Epithelial cell of esophagus (primary cell): ENCODE results near the gene GNAQ.

Experiments used
- DNase-seq: peaks from one replicate; pipeline ENCODE4 v3.0.0; 2010; ENCODE audit warnings: low read depth
- H3K4me3 ChIP-seq: 2 replicates; pipeline ENCODE4 v1.5.1; 2011; ENCODE audit warnings: mild to moderate bottlenecking, low read length, control low read depth
- CTCF ChIP-seq: IDR thresholded peaks from 2 replicates; pipeline ENCODE4 v1.5.1; 2011; ENCODE audit warnings: low read depth, mild to moderate bottlenecking, low read length, control low read depth, inconsistent platforms; ENCODE audit not compliant: insufficient read depth; ENCODE audit errors: missing control alignments

Gene GNAQ

GRCh38 chr9:77978086-77978781 lies 53.4 kb downstream of the GNAQ start:
- H3K4me3 ChIP-seq, result no peak overlapping the region
- no peak for TF ChIP-seq CTCF
- DNase-seq, result no peak

GRCh38 chr9:77977210-77977611 lies 54.4 kb downstream of the GNAQ start:
- TF ChIP-seq CTCF, result peak; percentile 59
- no peak overlapping the region for H3K4me3 ChIP-seq

GRCh38 chr9:77975806-77976205 lies 55.8 kb downstream of the GNAQ start:
- no peak overlapping the region for H3K4me3 ChIP-seq
- DNase-seq, result no peak
- no peak for TF ChIP-seq CTCF

More at GRCh38 chr9:77977210-77977611, 54.4 kb downstream of the GNAQ start:
- peak; percentile 87 for DNase-seq

GRCh38 chr9:77975036-77975435 lies 56.6 kb downstream of the GNAQ start:
- H3K4me3 ChIP-seq, result no peak overlapping the region
- DNase-seq, result no peak
- no peak for TF ChIP-seq CTCF

GRCh38 chr9:77974434-77974833 lies 57.2 kb downstream of the GNAQ start:
- no peak for TF ChIP-seq CTCF

GRCh38 chr9:77969083-77969482 lies 62.5 kb downstream of the GNAQ start:
- TF ChIP-seq CTCF, result no peak
- DNase-seq, result no peak
- H3K4me3 ChIP-seq, result no peak overlapping the region

More at GRCh38 chr9:77974434-77974833, 57.2 kb downstream of the GNAQ start:
- no peak overlapping the region for H3K4me3 ChIP-seq
- DNase-seq, result no peak

- DNase-seq, result no peak
These were observed 63.1 kb downstream of the GNAQ start for GRCh38 chr9:77968506-77968905.

More at GRCh38 chr9:77968506-77968905, 63.1 kb downstream of the GNAQ start:
- H3K4me3 ChIP-seq, result no peak overlapping the region
- no peak for TF ChIP-seq CTCF
